ENCODE results near the gene CAMSAP1.

DNA sequence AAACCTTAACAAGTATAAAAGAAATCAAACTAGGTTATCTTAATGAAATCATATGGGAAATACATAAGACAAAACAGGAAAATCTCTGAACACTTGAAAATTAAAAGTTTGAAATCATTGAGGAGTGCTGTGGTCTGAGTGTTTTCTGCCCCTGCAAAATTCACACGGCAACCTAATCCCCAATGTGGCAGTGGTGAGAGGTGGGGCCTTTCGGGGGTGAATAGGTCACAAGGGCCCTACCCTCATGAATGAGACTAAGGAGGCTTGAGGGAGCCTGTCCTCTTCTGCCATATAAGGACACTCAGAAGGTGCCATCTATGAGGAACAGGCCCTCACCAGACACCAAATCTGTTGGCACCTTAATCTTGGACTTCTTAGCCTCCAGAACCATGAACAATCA is 10.7 kb downstream of the CAMSAP1 start:
- TF ChIP-seq, protein P1, sequence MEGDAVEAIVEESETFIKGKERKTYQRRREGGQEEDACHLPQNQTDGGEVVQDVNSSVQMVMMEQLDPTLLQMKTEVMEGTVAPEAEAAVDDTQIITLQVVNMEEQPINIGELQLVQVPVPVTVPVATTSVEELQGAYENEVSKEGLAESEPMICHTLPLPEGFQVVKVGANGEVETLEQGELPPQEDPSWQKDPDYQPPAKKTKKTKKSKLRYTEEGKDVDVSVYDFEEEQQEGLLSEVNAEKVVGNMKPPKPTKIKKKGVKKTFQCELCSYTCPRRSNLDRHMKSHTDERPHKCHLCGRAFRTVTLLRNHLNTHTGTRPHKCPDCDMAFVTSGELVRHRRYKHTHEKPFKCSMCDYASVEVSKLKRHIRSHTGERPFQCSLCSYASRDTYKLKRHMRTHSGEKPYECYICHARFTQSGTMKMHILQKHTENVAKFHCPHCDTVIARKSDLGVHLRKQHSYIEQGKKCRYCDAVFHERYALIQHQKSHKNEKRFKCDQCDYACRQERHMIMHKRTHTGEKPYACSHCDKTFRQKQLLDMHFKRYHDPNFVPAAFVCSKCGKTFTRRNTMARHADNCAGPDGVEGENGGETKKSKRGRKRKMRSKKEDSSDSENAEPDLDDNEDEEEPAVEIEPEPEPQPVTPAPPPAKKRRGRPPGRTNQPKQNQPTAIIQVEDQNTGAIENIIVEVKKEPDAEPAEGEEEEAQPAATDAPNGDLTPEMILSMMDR (IDR thresholded peaks at IDR 0.05; ENCODE audit: low read depth, low read length) = no peak
- no peak for TF ChIP-seq EZH2phosphoT487 (IDR thresholded peaks at IDR 0.05; ENCODE audit: low read depth)

Data from OCI-LY3 (cell line).